IPS-20b (cell line): Measurements from ENCODE around the gene PCBP2.

Experiments
- H3K27ac ChIP-seq: one replicate; pipeline ENCODE4 v1.5.1; 2013; ENCODE audit warnings: low read length
- H3K27me3 ChIP-seq: 2 replicates; pipeline ENCODE4 v1.6.1; 2013; ENCODE audit warnings: mild to moderate bottlenecking, low read length, inconsistent platforms; ENCODE audit not compliant: insufficient read depth
- H3K36me3 ChIP-seq: 2 replicates; pipeline ENCODE4 v1.6.1; 2013; ENCODE audit warnings: low read depth, mild to moderate bottlenecking, inconsistent platforms, low read length, moderate library complexity; ENCODE audit not compliant: insufficient read depth
- H3K4me1 ChIP-seq: 2 replicates; pipeline ENCODE4 v1.6.1; 2013; ENCODE audit warnings: mild to moderate bottlenecking, control low read depth, inconsistent platforms, low read length, moderate library complexity; ENCODE audit not compliant: insufficient read depth
- H3K4me3 ChIP-seq: 2 replicates; pipeline ENCODE4 v1.5.1; 2013; ENCODE audit warnings: mild to moderate bottlenecking, low read length, inconsistent platforms
- H3K9ac ChIP-seq: 2 replicates; pipeline ENCODE4 v1.6.1; 2013; ENCODE audit warnings: low read depth, mild to moderate bottlenecking, inconsistent platforms, low read length, moderate library complexity
- H3K9me3 ChIP-seq: 2 replicates; pipeline ENCODE4 v1.6.1; 2013; ENCODE audit warnings: mild to moderate bottlenecking, low read depth, low read length, inconsistent platforms; ENCODE audit not compliant: insufficient read depth

PCBP2 gene

DNA sequence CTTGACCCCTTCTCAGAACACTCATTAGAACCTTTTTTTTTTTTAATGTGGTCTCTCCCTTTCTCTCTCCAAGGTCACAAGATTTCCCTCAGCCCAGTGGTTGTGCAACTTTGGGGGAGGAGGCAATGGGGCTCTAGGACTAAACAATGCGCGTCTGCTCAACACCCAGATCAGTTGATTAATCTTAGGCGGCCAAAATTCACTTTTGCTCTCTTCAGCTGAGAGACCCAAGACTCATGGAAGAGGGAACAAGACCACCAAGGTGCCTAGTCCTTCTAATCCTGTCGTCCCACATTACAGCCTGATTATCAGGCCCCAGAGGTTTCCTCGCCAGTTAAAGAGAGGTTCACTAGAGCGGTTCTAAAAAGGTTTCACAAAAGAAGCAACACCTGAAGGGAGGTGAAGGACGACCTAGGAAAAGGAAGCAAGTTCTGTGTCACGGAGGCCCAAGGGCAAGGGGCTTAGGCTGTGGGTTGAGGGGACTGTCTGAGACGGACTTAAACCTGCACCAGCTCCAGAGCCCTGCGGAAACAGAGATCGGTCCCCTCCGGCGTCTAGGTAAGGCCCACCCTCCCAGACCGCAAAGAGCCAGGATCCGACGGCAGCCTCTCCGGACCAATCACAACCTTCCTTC lies 48.4 kb downstream of the PCBP2 start:
- peak overlapping the region; percentile 86; the same call in 1 of the 2 replicates for H3K9ac ChIP-seq

DNA sequence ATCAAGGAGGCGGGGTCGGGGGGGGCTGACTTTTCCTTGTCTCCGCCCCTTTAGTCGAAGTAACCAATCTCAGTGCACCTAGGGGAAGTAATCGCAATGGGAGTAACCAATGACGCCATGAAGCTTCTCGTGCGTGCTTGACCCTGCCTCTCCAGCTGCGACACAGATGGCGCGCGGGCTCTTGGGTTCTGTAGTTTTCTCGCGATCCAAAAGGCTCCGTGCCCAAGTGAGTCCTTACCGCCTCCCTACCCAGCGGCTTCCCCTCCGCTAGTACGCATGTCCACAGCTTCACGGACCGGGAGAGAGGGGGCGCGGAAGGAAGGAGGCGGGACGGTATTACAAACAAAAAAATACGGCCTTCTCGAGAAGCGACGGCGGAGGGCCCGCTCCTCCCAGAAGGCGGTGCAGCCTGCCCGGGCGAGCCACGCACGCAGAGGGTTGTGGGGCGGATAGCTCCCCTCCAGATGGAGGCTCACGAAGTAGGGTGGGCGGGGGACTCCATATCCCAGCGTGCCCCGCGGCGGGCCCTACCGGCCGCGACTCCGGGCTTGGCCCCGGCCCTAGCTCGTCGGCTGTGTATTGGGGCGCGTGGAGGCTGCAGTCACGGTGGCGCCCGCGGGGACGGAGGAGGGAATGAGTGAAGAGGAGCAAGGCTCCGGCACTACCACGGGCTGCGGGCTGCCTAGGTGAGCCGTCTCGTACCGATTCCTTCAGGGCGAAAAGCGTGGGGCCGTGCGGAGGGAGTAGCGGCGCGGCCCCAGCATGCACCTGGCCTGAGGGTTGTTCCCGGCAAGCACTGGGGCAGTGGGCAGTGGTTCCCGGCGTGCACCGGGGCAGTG lies 49.1 kb downstream of the PCBP2 start, which contains the start of gene TARBP2:
TSS of gene TARBP2 (plus strand) at position 508 of the 839 bp plus-strand sequence. CDS start at position 634, 126 bp downstream.
- H3K27ac ChIP-seq = peak within 1 kb of the TSS; percentile 98
- no peaks in the 10 kb centered on the region for H3K9me3 ChIP-seq
- peak within 1 kb of the TSS; percentile 79 for H3K4me3 ChIP-seq
- H3K27me3 ChIP-seq = no peaks in the 10 kb centered on the region
- peaks cover 25% of the 10 kb centered on the region for H3K4me1 ChIP-seq
- peak within 1 kb of the TSS; percentile 94 for H3K9ac ChIP-seq
- peaks cover 33% of the 10 kb centered on the region for H3K36me3 ChIP-seq

More for the DNA sequence above, 48.4 kb downstream of the PCBP2 start:
- Histone ChIP-seq H3K9me3 (no peaks in the 10 kb centered on the region), H3K4me1 (peaks cover 30% of the 10 kb centered on the region), H3K27me3 (no peaks in the 10 kb centered on the region), H3K4me3 (peak overlapping the region; percentile 79), H3K27ac (peak overlapping the region; percentile 72), H3K36me3 (peaks cover 26% of the 10 kb centered on the region)

DNA sequence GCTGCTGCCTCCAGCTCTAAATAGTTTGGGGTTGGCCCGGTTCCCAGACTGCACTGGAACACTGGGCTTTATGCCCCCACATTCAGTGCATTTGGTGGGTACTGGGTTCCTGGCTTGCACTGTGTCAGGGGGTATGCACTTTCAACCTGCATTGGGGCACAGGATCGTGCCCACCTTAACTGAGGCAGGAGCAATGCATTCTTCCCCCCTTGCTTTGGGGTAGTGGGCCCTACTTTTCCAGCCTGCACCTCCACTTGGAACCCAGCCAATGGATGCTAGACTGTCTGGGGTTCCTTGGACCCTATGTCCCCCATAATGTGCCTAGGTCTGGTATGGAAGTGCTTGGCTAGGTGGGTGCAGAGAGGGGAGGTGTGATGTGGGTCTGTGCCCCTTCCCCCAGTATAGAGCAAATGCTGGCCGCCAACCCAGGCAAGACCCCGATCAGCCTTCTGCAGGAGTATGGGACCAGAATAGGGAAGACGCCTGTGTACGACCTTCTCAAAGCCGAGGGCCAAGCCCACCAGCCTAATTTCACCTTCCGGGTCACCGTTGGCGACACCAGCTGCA lies 49.8 kb downstream of the PCBP2 start:
- Histone ChIP-seq H3K4me3 (peak overlapping the region; percentile 79), H3K27ac (peak overlapping the region; percentile 98), H3K36me3 (peaks cover 40% of the 10 kb centered on the region), H3K9ac (peak overlapping the region; percentile 94), H3K4me1 (peaks cover 19% of the 10 kb centered on the region), H3K27me3 (no peaks in the 10 kb centered on the region), H3K9me3 (no peaks in the 10 kb centered on the region)

DNA sequence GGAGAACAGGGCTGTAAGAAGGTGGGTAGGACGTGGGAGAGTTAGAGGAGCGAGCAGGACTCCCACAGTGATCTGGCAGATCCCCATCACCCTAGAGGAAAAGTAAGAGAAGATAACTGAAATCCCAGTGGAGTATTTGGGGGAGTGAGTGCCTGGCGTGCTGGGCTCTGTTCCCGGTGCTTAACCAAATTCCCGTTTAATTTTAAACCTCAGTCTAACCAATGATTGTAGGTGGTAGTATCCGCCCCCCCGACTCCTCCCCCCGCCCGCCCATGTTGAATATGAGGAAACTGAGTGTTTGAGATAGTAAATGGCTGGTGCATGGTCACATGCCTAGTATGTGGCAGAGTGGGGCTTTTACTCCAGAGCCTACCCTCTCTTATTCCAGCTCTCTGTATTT lies 50.4 kb downstream of the PCBP2 start:
- H3K9ac ChIP-seq = peak overlapping the region; percentile 94; the same call in 1 of the 2 replicates
- no peaks in the 10 kb centered on the region for H3K27me3 ChIP-seq
- peaks cover 19% of the 10 kb centered on the region for H3K4me1 ChIP-seq
- H3K9me3 ChIP-seq = no peaks in the 10 kb centered on the region
- H3K36me3 ChIP-seq = peaks cover 44% of the 10 kb centered on the region
- no peak overlapping the region for H3K27ac ChIP-seq
- peak overlapping the region; percentile 79; the same call in 1 of the 2 replicates for H3K4me3 ChIP-seq

DNA sequence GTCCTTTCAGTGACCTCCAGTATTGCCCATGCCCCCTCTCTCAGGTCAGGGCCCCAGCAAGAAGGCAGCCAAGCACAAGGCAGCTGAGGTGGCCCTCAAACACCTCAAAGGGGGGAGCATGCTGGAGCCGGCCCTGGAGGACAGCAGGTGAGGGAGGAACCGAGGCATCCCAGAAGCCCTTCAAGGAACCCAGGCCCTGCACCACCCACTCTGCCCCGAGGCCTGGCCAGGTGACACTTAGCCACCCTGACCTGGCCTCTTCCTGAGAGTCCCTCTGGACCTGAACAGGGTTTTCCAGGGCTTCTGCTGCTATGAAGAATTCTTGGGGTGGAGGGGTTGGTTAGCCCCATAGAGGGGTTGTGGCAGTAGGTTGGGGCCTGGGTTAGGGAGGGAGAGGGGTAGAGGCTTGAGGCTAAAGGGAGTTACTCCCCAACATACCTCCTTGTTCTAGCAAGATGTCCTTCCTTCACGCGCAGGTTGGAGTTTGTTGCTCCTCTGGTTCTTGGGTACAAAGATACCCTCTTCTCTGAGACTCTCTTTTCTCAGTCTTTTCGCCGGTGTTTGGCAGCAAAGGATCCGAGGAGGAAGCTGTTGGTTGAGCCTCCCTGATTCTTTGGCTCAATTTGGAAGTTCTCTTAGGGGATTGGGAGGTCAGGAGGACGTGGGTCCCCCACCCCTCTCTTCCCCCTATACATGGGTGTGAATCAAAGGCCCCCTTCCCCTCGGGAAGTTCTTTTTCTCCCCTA lies 51.3 kb downstream of the PCBP2 start:
- Histone ChIP-seq H3K27me3 (no peaks in the 10 kb centered on the region), H3K4me3 (no peak overlapping the region), H3K4me1 (peaks cover 15% of the 10 kb centered on the region), H3K9ac (no peak overlapping the region), H3K27ac (no peak overlapping the region), H3K36me3 (peaks cover 44% of the 10 kb centered on the region), H3K9me3 (no peaks in the 10 kb centered on the region)

DNA sequence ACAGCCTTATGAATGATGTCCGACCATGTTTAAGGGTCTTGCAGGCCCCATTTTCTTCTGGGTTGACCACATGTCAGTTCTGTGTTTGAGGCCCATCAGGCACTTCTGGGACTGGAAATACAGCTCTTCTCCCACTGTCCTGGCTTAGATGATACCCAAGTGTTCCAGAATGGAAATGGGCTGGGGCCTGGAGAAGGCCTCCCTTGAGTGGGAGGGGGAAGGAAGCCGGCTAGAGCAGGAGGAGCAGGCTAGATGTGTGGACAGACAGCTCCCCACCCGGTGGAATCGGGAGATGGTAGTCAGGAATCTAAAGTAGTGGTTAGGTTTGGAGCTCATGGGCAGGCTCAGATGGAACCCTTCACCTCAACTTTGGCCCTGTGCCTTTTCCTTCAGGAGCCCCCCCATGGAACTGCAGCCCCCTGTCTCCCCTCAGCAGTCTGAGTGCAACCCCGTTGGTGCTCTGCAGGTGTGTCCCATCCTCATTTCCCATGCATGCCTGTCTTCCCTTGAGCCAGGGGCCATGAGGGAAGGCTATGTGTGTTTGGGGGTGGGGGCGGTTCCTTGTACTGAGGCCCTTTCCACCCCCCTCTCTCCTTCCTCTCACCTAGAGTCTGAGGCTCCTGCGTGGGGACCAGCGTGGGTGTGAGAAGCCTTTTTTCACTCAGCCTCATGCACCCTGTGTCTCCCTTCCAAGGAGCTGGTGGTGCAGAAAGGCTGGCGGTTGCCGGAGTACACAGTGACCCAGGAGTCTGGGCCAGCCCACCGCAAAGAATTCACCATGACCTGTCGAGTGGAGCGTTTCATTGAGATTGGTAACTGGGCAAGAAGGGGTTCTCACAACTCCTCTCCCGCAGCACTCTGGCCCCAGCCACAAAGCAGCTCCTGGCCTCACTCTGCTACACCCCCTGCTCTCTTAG lies 52.4 kb downstream of the PCBP2 start:
- H3K9me3 ChIP-seq = no peaks in the 10 kb centered on the region
- H3K4me3 ChIP-seq = no peak overlapping the region
- no peak overlapping the region for H3K27ac ChIP-seq
- H3K4me1 ChIP-seq = peaks cover 11% of the 10 kb centered on the region
- peaks cover 44% of the 10 kb centered on the region for H3K36me3 ChIP-seq
- no peak overlapping the region for H3K9ac ChIP-seq
- H3K27me3 ChIP-seq = no peaks in the 10 kb centered on the region

DNA sequence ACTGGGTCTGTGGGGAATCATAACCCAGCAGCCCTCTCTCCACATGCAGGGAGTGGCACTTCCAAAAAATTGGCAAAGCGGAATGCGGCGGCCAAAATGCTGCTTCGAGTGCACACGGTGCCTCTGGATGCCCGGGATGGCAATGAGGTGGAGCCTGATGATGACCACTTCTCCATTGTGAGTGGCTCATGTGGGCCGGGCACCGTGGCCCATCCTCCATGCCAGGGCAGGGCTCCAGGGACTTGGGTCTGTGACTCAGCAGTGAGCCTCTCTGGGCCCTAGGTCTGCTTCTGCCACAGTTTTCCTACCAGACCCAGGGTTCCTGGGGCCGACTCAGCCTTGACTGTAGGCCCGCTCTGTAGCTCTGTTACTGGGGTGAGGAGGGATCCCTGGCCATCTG lies 53.2 kb downstream of the PCBP2 start:
- no peak overlapping the region for H3K4me3 ChIP-seq
- H3K36me3 ChIP-seq = peaks cover 44% of the 10 kb centered on the region
- no peaks in the 10 kb centered on the region for H3K27me3 ChIP-seq
- no peak overlapping the region for H3K9ac ChIP-seq
- no peaks in the 10 kb centered on the region for H3K9me3 ChIP-seq
- H3K4me1 ChIP-seq = peaks cover 10% of the 10 kb centered on the region
- no peak overlapping the region for H3K27ac ChIP-seq

DNA sequence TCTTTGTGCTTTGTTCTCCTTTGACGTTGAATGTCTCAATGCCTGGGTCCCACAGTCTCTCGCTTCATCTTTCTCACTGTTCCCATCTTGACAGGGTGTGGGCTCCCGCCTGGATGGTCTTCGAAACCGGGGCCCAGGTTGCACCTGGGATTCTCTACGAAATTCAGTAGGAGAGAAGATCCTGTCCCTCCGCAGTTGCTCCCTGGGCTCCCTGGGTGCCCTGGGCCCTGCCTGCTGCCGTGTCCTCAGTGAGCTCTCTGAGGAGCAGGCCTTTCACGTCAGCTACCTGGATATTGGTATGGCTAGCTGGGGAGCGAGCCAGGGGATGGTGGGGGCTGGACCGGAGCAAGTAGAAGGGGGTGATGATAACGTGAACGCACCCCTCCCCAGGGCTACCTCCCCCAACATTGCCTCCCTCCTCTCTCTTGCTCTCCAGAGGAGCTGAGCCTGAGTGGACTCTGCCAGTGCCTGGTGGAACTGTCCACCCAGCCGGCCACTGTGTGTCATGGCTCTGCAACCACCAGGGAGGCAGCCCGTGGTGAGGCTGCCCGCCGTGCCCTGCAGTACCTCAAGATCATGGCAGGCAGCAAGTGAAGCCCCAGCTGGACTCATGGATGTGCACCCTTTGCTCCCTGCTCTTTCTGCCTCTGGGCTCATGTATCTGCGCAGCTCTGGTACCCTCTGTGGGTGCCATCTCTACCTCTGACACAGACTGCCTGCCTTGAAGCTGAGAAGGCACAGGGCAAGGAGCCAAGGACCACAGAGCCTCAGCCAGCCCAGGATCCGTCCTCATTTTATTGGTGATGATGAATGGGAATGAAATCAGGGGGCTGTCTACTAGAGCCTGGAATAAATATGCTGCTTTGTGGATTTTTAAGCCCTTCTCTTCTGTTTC lies 53.9 kb downstream of the PCBP2 start:
- Histone ChIP-seq H3K9ac (no peak overlapping the region), H3K4me3 (no peak overlapping the region), H3K27ac (no peak overlapping the region), H3K36me3 (peaks cover 44% of the 10 kb centered on the region), H3K27me3 (no peaks in the 10 kb centered on the region), H3K9me3 (no peaks in the 10 kb centered on the region), H3K4me1 (peaks cover 8% of the 10 kb centered on the region)

DNA sequence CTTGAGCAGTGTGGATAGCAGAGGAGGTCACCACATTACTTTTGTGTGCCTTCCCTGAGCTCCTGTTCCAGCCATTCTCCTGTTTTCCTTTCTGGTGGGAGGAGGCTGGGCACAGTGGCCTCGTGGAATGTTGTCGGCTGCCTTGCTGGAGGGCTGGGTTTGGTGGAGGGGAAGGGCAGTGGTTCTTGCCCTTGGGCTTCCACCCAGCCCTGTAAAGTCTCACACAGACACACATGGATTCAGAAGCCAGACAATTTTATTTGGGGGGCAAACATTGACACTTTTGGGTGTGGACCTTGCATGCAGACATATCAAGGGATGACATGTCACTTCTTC lies 54.5 kb downstream of the PCBP2 start:
- H3K27me3 ChIP-seq = no peaks in the 10 kb centered on the region
- H3K4me3 ChIP-seq = no peak overlapping the region
- H3K9me3 ChIP-seq = no peaks in the 10 kb centered on the region
- no peak overlapping the region for H3K27ac ChIP-seq
- peaks cover 8% of the 10 kb centered on the region for H3K4me1 ChIP-seq
- no peak overlapping the region for H3K9ac ChIP-seq
- peaks cover 44% of the 10 kb centered on the region for H3K36me3 ChIP-seq

DNA sequence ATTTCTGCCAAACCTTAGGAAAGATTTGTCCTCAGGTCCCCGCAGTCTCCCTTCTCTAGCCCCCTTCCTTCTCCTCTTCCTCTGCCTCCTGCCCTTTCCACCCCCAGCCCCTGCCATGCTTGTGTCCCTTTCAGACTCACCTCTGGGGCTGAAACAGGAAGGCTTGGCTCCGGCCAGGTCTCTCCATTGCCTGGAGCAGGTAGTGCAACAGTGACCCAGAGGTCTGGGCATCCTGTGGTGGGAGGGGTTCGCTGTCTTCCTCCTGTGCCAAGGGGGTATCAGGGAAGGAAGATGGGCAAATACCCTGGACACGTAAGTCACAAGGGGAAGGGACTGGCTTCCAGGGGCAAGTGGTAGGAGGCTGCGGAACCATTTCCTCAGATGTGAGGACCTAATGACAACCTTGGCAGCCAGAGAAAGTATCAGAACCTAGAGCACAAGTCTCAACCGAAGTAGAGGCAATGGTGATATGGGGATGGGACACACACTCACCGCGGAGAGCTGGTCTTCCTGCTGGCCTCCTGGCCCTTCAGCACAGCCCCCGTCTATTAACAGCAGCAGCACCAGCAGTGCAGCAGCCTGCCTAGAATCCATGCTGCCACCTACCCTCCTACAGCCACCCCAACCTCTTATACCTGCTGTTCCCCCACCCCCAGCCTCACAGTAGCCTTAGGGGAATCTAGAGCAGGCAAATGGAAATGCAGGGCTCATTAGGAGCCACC lies 55.1 kb downstream of the PCBP2 start, which contains the start of gene NPFF:
TSS of gene NPFF (minus strand) at position 604 of the 722 bp plus-strand sequence. CDS start at position 594, 10 bp downstream.
- H3K27me3 ChIP-seq = no peaks in the 10 kb centered on the region
- peaks cover 44% of the 10 kb centered on the region for H3K36me3 ChIP-seq
- no peak within 1 kb of the TSS for H3K4me3 ChIP-seq
- H3K4me1 ChIP-seq = peaks cover 2% of the 10 kb centered on the region
- H3K9me3 ChIP-seq = no peaks in the 10 kb centered on the region
- H3K9ac ChIP-seq = no peak within 1 kb of the TSS
- no peak within 1 kb of the TSS for H3K27ac ChIP-seq
